IMR-90 (cell line): Measurements from ENCODE around the gene RAB30. TPM values are rescaled to one million over a fixed set of nuclear protein-coding genes. Genes with fewer than 3 reads are reported as not detected.

Experiments used
- ATAC-seq: fragments of 200-7000 bp; cut with Tn5 transposase; 2 replicates; pipeline ENCODE4 v1.9.1; 2020; ENCODE audit warnings: low read depth, mild to moderate bottlenecking, moderate library complexity
- BruUV-seq: library from RNA; stranded (reverse); fragments of 400-500 nt; replicated peaks from 2 replicates; lab custom pipeline; 2021; lab: Mats Ljungman, UMichigan
- CTCF ChIA-PET: fragments of 300-600 bp; formaldehyde crosslinking; extraction: SDS; loops from one replicate; lab custom pipeline; 2021; ENCODE audit warnings: antibody characterized with exemption; lab: Yijun Ruan, JAX
- POLR2A ChIA-PET: fragments of 300-600 bp; sonication (Branson Sonifier 250); formaldehyde crosslinking; loops from one replicate; lab custom pipeline; 2022; ENCODE audit warnings: antibody characterized with exemption; ENCODE audit not compliant: unreplicated experiment; lab: Charles Lee
- DNase-seq: peaks from one replicate; pipeline ENCODE4 v3.0.0; 2013
- H2AFZ ChIP-seq: replicated peaks from 2 replicates; pipeline ENCODE3; 2013; ENCODE audit warnings: low read length, mild to moderate bottlenecking; ENCODE audit not compliant: poor library complexity
- H2AK5ac ChIP-seq: 2 replicates; pipeline ENCODE4 v1.6.1; 2013; ENCODE audit warnings: low read depth, low read length, inconsistent platforms
- H2AK9ac ChIP-seq: replicated peaks from 2 replicates; pipeline ENCODE3; 2013; ENCODE audit warnings: mild to moderate bottlenecking, low read depth, low read length, moderate library complexity; ENCODE audit not compliant: poor library complexity
- H2BK120ac ChIP-seq: 2 replicates; pipeline ENCODE4 v1.6.1; 2013; ENCODE audit warnings: low read depth, low read length, inconsistent platforms
- H2BK15ac ChIP-seq: 3 replicates; pipeline ENCODE4 v1.6.1; 2013; ENCODE audit warnings: low read depth, low read length, inconsistent platforms
- H2BK20ac ChIP-seq: 2 replicates; pipeline ENCODE4 v1.6.1; 2013; ENCODE audit warnings: low read depth, mild to moderate bottlenecking, inconsistent platforms, low read length, moderate library complexity
- H2BK5ac ChIP-seq: 2 replicates; pipeline ENCODE4 v1.6.1; 2013; ENCODE audit warnings: mild to moderate bottlenecking, low read depth, low read length, inconsistent platforms; ENCODE audit not compliant: poor library complexity, severe bottlenecking
- H3K14ac ChIP-seq: replicated peaks from 2 replicates; pipeline ENCODE4 v1.6.1; 2013; ENCODE audit warnings: low read depth, low read length, inconsistent platforms
- H3K18ac ChIP-seq: 2 replicates; pipeline ENCODE4 v1.6.1; 2013; ENCODE audit warnings: low read depth, low read length, control low read depth
- H3K23ac ChIP-seq: 2 replicates; pipeline ENCODE4 v1.6.1; 2013; ENCODE audit warnings: low read depth, low read length, inconsistent platforms
- H3K27ac ChIP-seq: 2 replicates; pipeline ENCODE4 v1.5.1; 2013; ENCODE audit warnings: mild to moderate bottlenecking, control low read depth, low read length; ENCODE audit not compliant: insufficient read depth
- H3K27me3 ChIP-seq: 2 replicates; pipeline ENCODE4 v1.6.1; 2013; ENCODE audit warnings: low read length; ENCODE audit not compliant: control insufficient read depth, insufficient read depth
- H3K36me3 ChIP-seq: 2 replicates; pipeline ENCODE4 v1.6.1; 2013; ENCODE audit warnings: low read length, mixed read lengths; ENCODE audit not compliant: control insufficient read depth, insufficient read depth
- H3K4ac ChIP-seq: 2 replicates; pipeline ENCODE4 v1.6.1; 2013; ENCODE audit warnings: low read depth, low read length, inconsistent platforms
- H3K4me1 ChIP-seq: 2 replicates; pipeline ENCODE4 v1.6.1; 2013; ENCODE audit warnings: low read length, mixed read lengths; ENCODE audit not compliant: control insufficient read depth, insufficient read depth
- H3K4me2 ChIP-seq: 2 replicates; pipeline ENCODE4 v1.6.1; 2013; ENCODE audit warnings: low read depth, mild to moderate bottlenecking, control low read depth, low read length, moderate library complexity
- H3K4me3 ChIP-seq: 2 replicates; pipeline ENCODE4 v1.5.1; 2013; ENCODE audit warnings: low read depth, mild to moderate bottlenecking, control low read depth, low read length, moderate library complexity; ENCODE audit not compliant: insufficient read depth
- H3K56ac ChIP-seq: 2 replicates; pipeline ENCODE4 v1.6.1; 2013; ENCODE audit warnings: low read length, inconsistent platforms; ENCODE audit not compliant: insufficient read depth; ENCODE audit errors: extremely low read depth
- H3K79me1 ChIP-seq, 2 experiments: 2 replicates each; pipeline ENCODE4 v1.6.1; 2013; ENCODE audit warnings: low read length in 2 of 2, inconsistent platforms in 1 of 2, low read depth in 1 of 2
- H3K9ac ChIP-seq: 2 replicates; pipeline ENCODE4 v1.6.1; 2013; ENCODE audit warnings: low read depth, low read length, control low read depth
- H3K9me1 ChIP-seq: 2 replicates; pipeline ENCODE4 v1.6.1; 2013; ENCODE audit warnings: low read length, inconsistent platforms; ENCODE audit not compliant: insufficient read depth
- H3K9me3 ChIP-seq: 2 replicates; pipeline ENCODE4 v1.6.1; 2013; ENCODE audit warnings: low read length; ENCODE audit not compliant: control insufficient read depth, insufficient read depth
- H4K20me1 ChIP-seq: 2 replicates; pipeline ENCODE4 v1.6.1; 2013; ENCODE audit warnings: low read length, inconsistent platforms; ENCODE audit not compliant: insufficient read depth
- H4K5ac ChIP-seq: 2 replicates; pipeline ENCODE4 v1.6.1; 2013; ENCODE audit warnings: mild to moderate bottlenecking, low read depth, low read length, control low read depth
- H4K8ac ChIP-seq, 2 experiments: 2 replicates each; pipeline ENCODE4 v1.6.1; 2013; ENCODE audit warnings: low read depth in 2 of 2, low read length in 2 of 2, control low read depth in 1 of 2, inconsistent platforms in 1 of 2
- H4K91ac ChIP-seq: 2 replicates; pipeline ENCODE4 v1.6.1; 2013; ENCODE audit warnings: low read depth, low read length, inconsistent platforms; ENCODE audit not compliant: insufficient read depth
- BHLHE40 ChIP-seq: fragments of 150-350 bp; IDR thresholded peaks from 2 replicates; pipeline ENCODE4 v1.6.1; 2016; ENCODE audit warnings: mild to moderate bottlenecking, low read depth, low read length
- CHD1 ChIP-seq: IDR thresholded peaks from 2 replicates; pipeline ENCODE4 v1.6.1; 2012; ENCODE audit warnings: low read depth, low read length, improper control_type of control experiment
- RCOR1 ChIP-seq: IDR thresholded peaks from 2 replicates; pipeline ENCODE4 v1.6.1; 2012; ENCODE audit warnings: mild to moderate bottlenecking, low read length, improper control_type of control experiment; ENCODE audit not compliant: insufficient replicate concordance
- WGBS, 2 experiments: methylation state at CpG; one replicate each; pipeline versions ENCODE4 v1.1.5 to v1.1.7; 2013; ENCODE audit warnings: missing lambda C conversion rate in 2 of 2; ENCODE audit not compliant: insufficient read length in 1 of 2; ENCODE audit errors: extremely low coverage in 2 of 2; 5-methylcytosine and 5-hydroxymethylcytosine counted together
- dilution Hi-C: fragments of 300-500 bp; cut with HindIII; formaldehyde crosslinking; loops from one replicate; pipeline ENCODE4 v1.14.3; 2018; ENCODE audit warnings: low sequenced_read_pairs; ENCODE audit not compliant: unreplicated experiment
- in situ Hi-C: fragments of 300-500 bp; cut with MboI; formaldehyde crosslinking; loops from 3 replicates; pipeline ENCODE4 v1.14.3; 2019; ENCODE audit warnings: low sequenced_read_pairs, inconsistent platforms, mixed read lengths
- intact Hi-C: fragments of 100-400 bp; cut with micrococcal nuclease; formaldehyde crosslinking; loops from 2 replicates; pipeline ENCODE4 v1.10.0; 2022
- polyA plus RNA-seq, 3 experiments: library from polyadenylated mRNA; depleted of rRNA; stranded (reverse); fragments of >200 nt; gene quantifications; 2 replicates each; pipeline ENCODE4 v1.2.3, GENCODE V29; 2012; ENCODE audit warnings: low replicate concordance in 1 of 3
- total RNA-seq: library from RNA; depleted of rRNA; stranded (reverse); fragments of >200 nt; gene quantifications from 2 replicates; pipeline ENCODE4 v1.2.3, GENCODE V29; 2012

The RAB30 gene
- total and polyA plus RNA-seq, 2 of the 4 experiments (the other 2 are of a cell fraction), result 7.2 to 25.6 TPM

DNA sequence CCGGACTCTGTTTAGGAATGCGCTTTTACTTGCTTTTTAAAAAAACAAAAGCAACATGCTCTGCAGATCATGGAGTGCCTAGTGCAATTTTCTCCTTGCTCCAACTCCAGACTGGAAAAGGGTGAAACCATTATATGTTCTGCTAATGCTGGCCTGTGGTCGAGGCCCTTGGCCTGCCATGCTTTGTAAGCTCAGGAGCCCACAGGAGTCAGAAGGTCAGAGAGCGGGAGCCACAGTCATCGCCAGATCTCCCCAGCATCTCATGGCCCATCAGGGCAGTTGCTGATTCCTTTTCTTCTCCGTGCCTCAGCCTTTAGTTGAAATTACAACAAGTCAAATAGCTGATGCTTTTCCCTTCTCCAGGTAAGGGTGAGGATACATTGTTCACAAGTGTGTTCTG is 89.8 kb downstream of the RAB30 start:
- Histone ChIP-seq H3K27ac (no peak overlapping the region), H4K91ac (peak overlapping the region; percentile 27; the same call in 1 of the 2 replicates), H3K56ac (no peak overlapping the region), H2AK5ac (peak overlapping the region; percentile 1; the same call in 1 of the 2 replicates), H2BK120ac (peak overlapping the region; percentile 36), H3K23ac (no peak overlapping the region), H3K36me3 (peaks cover 17% of the 10 kb centered on the region), H2AFZ (no peak overlapping the region), H2BK5ac (peak overlapping the region; percentile 20), H4K20me1 (no peaks in the 10 kb centered on the region), H4K8ac (no peak overlapping the region), H3K79me1 (peaks cover 0 to 3% of the 10 kb centered on the region in 2 experiments; a peak in 1 of 4 replicates), H3K18ac (no peak overlapping the region; the same call in 1 of the 2 replicates), H2BK15ac (0 out of 3 replicates have a peak overlapping the region, but pooled peaks have one; percentile 20), H2AK9ac (no peak overlapping the region), H3K14ac (no peak overlapping the region), H3K27me3 (no peaks in the 10 kb centered on the region), H3K9me3 (no peaks in the 10 kb centered on the region), H3K4me1 (peaks cover 3% of the 10 kb centered on the region), H3K4me2 (no peak overlapping the region), H2BK20ac (peak overlapping the region; percentile 87), H3K4me3 (no peak overlapping the region), H4K5ac (no peak overlapping the region), H3K9ac (no peak overlapping the region), H3K9me1 (peaks cover 2% of the 10 kb centered on the region; the same call in 1 of the 2 replicates), H3K4ac (peak overlapping the region; percentile 44; the same call in 1 of the 2 replicates)
- ATAC-seq, result no peak
- intact Hi-C loops (no loop called here), in situ Hi-C loops (no loop called here), dilution Hi-C loops (no loop called here)
- CTCF ChIA-PET, result no interaction called here
- no TSS peak for BruUV-seq
- no peak for TF ChIP-seq BHLHE40
- TF ChIP-seq CHD1, result no peak
- no peak for TF ChIP-seq RCOR1
- DNase-seq, result no peak
- POLR2A ChIA-PET, result no interaction called here
- WGBS, 2 experiments, result 92% methylated on average over 2 of the region's 6 CpGs; no CpG with 5 or more reads in 1 of the 2 experiments
